ENCODE measurements around the gene NKX2-1. TPM values are rescaled to one million over a fixed set of nuclear protein-coding genes. Genes with fewer than 3 reads are reported as not detected.

Gene NKX2-1
- total RNA-seq, 1 donor from 2014 or later, result not detected

GRCh38 chr14:36521598-36522345 lies 1.7 kb upstream of the NKX2-1 start:
- H3K4me1 Mint-ChIP-seq (ENCODE audit: low read depth, unreplicated experiment), result peaks cover 2% of the 10 kb centered on the region
- TF ChIP-seq CTCF (IDR thresholded peaks at IDR 0.05; ENCODE audit: insufficient read depth, low read depth, low read length) (no peak), EZH2 (IDR thresholded peaks at IDR 0.05; ENCODE audit: insufficient read depth, low read length) (no peak)
- peaks cover 77% of the 10 kb centered on the region for H3K27me3 ChIP-seq (ENCODE audit: insufficient read depth, low read length)
- DNase-seq (ENCODE audit: low read depth) (no peak), FAIRE-seq (no peak)
- H3K36me3 ChIP-seq (ENCODE audit: insufficient read depth, low read length), result no peaks in the 10 kb centered on the region
- H3K79me2 ChIP-seq (ENCODE audit: insufficient read depth, low read length), result no peaks in the 10 kb centered on the region
- H3K4me1 ChIP-seq (ENCODE audit: insufficient read depth, low read length), result peaks cover 6% of the 10 kb centered on the region
- H3K4me3 ChIP-seq (ENCODE audit: insufficient read depth, low read depth, low read length), result no peak overlapping the region
- peaks cover 70% of the 10 kb centered on the region for H3K27me3 Mint-ChIP-seq (ENCODE audit: low read depth, unreplicated experiment)
- no peaks in the 10 kb centered on the region for H4K20me1 ChIP-seq (ENCODE audit: insufficient read depth, low read length)
- no peak overlapping the region for H3K4me3 Mint-ChIP-seq (ENCODE audit: unreplicated experiment)
- H3K27ac ChIP-seq (ENCODE audit: low read depth, low read length), result no peak overlapping the region
- H3K36me3 Mint-ChIP-seq (ENCODE audit: low read depth, unreplicated experiment), result peaks cover 2% of the 10 kb centered on the region
- no peaks in the 10 kb centered on the region for H3K9me3 ChIP-seq (ENCODE audit: insufficient read depth, low read depth, low read length)
- H3K4me2 ChIP-seq (ENCODE audit: low read length), result no peak overlapping the region
- peak overlapping the region; percentile 53 for H3K27ac Mint-ChIP-seq (ENCODE audit: unreplicated experiment)
- H3K9me3 Mint-ChIP-seq (ENCODE audit: unreplicated experiment), result peaks cover 16% of the 10 kb centered on the region
- H3K9ac ChIP-seq (ENCODE audit: low read length), result no peak overlapping the region
- no peak overlapping the region for H2AFZ ChIP-seq (ENCODE audit: low read depth, low read length)

- DNase-seq (ENCODE audit: low read depth), result no peak
- no peaks in the 10 kb centered on the region for H3K79me2 ChIP-seq (ENCODE audit: insufficient read depth, low read length)
- H2AFZ ChIP-seq (ENCODE audit: low read depth, low read length), result peak overlapping the region; percentile 18
- peaks cover 6% of the 10 kb centered on the region for H3K4me1 ChIP-seq (ENCODE audit: insufficient read depth, low read length)
- H3K4me1 Mint-ChIP-seq (ENCODE audit: low read depth, unreplicated experiment), result peaks cover 2% of the 10 kb centered on the region
- no peaks in the 10 kb centered on the region for H3K36me3 ChIP-seq (ENCODE audit: insufficient read depth, low read length)
- H3K9me3 Mint-ChIP-seq (ENCODE audit: unreplicated experiment), result peaks cover 16% of the 10 kb centered on the region
- no peak for FAIRE-seq
- H3K27me3 ChIP-seq (ENCODE audit: insufficient read depth, low read length), result peaks cover 80% of the 10 kb centered on the region
- no peak overlapping the region for H3K9ac ChIP-seq (ENCODE audit: low read length)
- TF ChIP-seq CTCF (IDR thresholded peaks at IDR 0.05; ENCODE audit: insufficient read depth, low read depth, low read length) (no peak), EZH2 (IDR thresholded peaks at IDR 0.05; ENCODE audit: insufficient read depth, low read length) (peak; percentile 72)
- H3K27me3 Mint-ChIP-seq (ENCODE audit: low read depth, unreplicated experiment), result peaks cover 70% of the 10 kb centered on the region
- H3K36me3 Mint-ChIP-seq (ENCODE audit: low read depth, unreplicated experiment), result peaks cover 3% of the 10 kb centered on the region
- no peak overlapping the region for H3K4me3 Mint-ChIP-seq (ENCODE audit: unreplicated experiment)
- H3K4me2 ChIP-seq (ENCODE audit: low read length), result peak overlapping the region; percentile 67
- no peak overlapping the region for H3K27ac ChIP-seq (ENCODE audit: low read depth, low read length)
- no peaks in the 10 kb centered on the region for H4K20me1 ChIP-seq (ENCODE audit: insufficient read depth, low read length)
- H3K27ac Mint-ChIP-seq (ENCODE audit: unreplicated experiment), result no peak overlapping the region
- peak overlapping the region; percentile 10 for H3K4me3 ChIP-seq (ENCODE audit: insufficient read depth, low read depth, low read length)
- no peaks in the 10 kb centered on the region for H3K9me3 ChIP-seq (ENCODE audit: insufficient read depth, low read depth, low read length)
Measured at GRCh38 chr14:36520601-36521525, 831 bp upstream of the NKX2-1 start.

Measured in astrocyte (in vitro differentiated cells and primary cell).